Activated naive CD8-positive, alpha-beta T cell treated with anti-CD3 and anti-CD28 coated beads, Interleukin-2, amount 50 U/mL, for 24 hours (primary cell): ENCODE measurements around the gene MYH9.
"Not testable (repeated sequence)": the region's sequence is repeated elsewhere in the genome, so short reads cannot be mapped to it uniquely, and the experiment has no call there.

Source experiments
- ATAC-seq: fragments of 150-1000 bp; cut with Tn5 transposase; one replicate; pipeline ENCODE4 v1.10.0; 2021
- DNase-seq: peaks from one replicate; pipeline ENCODE4 v3.0.0; 2021
- H3K27ac Mint-ChIP-seq: one replicate; pipeline ENCODE4 v1.8.0; 2021; ENCODE audit warnings: mild to moderate bottlenecking, mixed read lengths
- H3K27me3 Mint-ChIP-seq: one replicate; pipeline ENCODE4 v1.8.0; 2021; ENCODE audit warnings: mixed read lengths
- H3K36me3 Mint-ChIP-seq: one replicate; pipeline ENCODE4 v1.8.0; 2021; ENCODE audit warnings: low read depth, mixed read lengths
- H3K4me1 Mint-ChIP-seq: one replicate; pipeline ENCODE4 v1.8.0; 2021; ENCODE audit warnings: mixed read lengths
- H3K4me3 Mint-ChIP-seq: one replicate; pipeline ENCODE4 v1.8.0; 2021; ENCODE audit warnings: mild to moderate bottlenecking, moderate library complexity, mixed read lengths
- H3K9me3 Mint-ChIP-seq: one replicate; pipeline ENCODE4 v1.8.0; 2021; ENCODE audit warnings: mixed read lengths

Gene MYH9

DNA sequence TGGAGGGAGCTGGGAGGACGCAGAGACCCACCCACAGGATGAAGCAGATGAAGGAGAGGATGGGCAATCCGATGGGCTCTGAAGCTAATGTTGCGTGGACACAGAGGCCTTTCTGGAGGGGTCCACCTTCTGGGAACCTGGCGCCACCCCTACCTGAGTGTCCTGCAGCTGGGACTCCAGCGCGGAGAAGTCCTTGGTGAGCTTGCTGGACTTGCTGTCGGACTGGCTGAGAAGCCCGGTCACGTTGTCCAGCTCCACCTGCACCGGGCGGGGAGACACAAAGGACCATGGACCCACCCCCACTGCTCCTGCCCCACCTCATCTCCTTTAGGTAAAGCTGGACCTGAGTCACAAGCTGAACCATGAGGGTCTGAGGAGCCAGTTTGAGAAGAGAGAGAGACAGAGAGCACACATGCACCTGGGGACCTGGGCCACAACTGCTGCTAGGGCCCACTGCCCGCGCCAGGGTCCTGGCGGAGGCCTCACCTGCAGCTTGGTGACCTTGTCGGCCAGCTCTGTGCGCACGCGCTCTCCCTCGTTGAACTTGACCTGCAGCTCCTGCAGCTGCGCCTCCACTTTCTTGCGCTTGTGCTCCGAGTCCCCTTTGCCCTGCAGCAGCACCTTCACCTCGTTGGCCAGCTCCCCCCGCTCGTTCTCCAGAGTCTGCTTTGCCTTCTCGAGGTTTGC, 94.0 kb downstream of the MYH9 start:
- H3K4me3 Mint-ChIP-seq, result no peak overlapping the region

DNA sequence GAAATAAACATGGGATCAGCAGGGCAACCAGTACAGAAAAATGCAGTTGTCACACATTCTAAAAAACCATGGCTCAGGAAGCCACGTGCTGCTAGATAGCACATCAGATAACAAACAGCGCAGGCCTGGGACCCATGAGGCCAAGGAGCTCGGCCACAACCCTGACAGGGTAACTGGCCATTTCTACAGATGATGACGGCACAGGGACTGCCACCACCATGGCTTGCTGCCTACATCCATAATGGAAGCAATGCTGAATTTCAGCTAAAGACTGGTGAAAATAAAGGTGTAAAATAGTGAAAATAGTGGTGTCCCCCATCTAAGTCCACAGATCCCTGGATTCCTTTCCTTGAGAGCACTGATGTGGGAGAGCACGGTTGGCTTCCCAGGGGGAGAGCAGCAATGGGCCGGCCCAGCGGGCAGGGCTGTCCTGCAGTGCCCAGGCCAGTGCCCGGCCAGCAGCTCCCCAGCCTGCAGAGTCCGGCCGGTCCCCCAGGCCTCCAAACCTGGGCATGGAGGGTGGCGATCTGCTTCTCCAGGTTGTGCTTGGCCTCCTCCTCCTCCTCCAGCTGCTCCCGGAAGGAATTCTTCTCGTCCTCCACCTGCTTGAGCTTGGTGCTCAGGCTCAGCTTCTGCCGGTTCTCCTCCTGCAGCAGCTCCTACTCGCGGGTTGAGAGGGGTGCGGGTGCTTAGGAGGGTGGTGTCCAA, 94.8 kb downstream of the MYH9 start:
- peaks cover 27% of the 10 kb centered on the region for H3K4me1 Mint-ChIP-seq
- DNase-seq (no peak), ATAC-seq (no peak)
- H3K27ac Mint-ChIP-seq, result peak overlapping the region; percentile 39
- no peaks in the 10 kb centered on the region for H3K9me3 Mint-ChIP-seq
- peaks cover 80% of the 10 kb centered on the region for H3K36me3 Mint-ChIP-seq
- no peak overlapping the region for H3K4me3 Mint-ChIP-seq
- no peaks in the 10 kb centered on the region for H3K27me3 Mint-ChIP-seq

More for the DNA sequence above, 94.0 kb downstream of the MYH9 start:
- Mint-ChIP-seq H3K36me3 (peaks cover 81% of the 10 kb centered on the region), H3K27ac (peak overlapping the region; percentile 39), H3K9me3 (no peaks in the 10 kb centered on the region), H3K4me1 (peaks cover 27% of the 10 kb centered on the region), H3K27me3 (no peaks in the 10 kb centered on the region)
- no peak for ATAC-seq
- DNase-seq, result no peak

DNA sequence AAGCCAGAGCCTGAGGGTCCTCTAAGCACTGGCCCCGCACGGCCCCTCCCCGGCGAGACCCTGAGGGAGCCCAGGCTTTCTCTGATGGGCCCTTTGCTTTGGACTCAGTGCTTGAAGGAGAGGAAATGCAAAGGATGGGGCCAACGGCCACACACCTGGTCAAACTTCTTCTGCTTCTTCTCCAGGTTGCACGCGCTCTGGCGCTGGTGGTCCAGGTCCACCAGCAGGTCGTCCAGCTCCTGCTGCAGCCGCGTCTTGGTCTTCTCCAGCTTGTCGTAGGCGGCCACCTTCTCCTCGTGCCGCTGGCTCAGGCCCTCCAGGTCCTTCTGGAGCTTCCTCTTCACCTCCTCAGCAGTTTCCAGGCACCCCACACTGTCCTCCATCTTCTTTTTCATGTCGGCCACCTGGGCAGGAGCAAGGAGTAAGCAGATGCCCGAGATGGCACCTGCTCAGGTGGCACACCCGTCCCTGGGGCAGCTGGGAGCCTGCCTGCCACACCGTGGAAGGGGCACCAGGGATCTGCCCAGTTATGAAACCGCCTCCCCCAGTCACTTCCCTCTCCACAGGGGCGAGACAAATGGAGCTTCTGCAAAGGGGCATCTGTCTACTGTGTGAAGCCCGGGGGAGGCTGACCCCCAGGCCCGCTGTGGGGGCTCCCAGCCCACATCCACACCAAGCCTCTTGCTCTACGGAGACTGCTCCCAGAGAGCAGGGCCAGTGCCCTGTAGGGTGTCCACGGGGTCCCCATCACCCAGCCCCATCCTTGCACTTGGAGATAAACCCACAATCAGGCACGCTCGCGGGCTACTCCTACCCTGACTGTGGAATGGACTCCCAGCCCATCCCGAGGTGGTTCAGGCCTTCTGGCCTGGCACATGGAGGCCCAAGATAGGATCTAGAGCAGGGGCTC, 95.7 kb downstream of the MYH9 start:
- ATAC-seq (peak; percentile 5), DNase-seq (no peak)
- H3K4me3 Mint-ChIP-seq, result no peak overlapping the region
- H3K36me3 Mint-ChIP-seq, result peaks cover 81% of the 10 kb centered on the region
- H3K9me3 Mint-ChIP-seq, result no peaks in the 10 kb centered on the region
- peaks cover 26% of the 10 kb centered on the region for H3K4me1 Mint-ChIP-seq
- peak overlapping the region; percentile 39 for H3K27ac Mint-ChIP-seq
- no peaks in the 10 kb centered on the region for H3K27me3 Mint-ChIP-seq

DNA sequence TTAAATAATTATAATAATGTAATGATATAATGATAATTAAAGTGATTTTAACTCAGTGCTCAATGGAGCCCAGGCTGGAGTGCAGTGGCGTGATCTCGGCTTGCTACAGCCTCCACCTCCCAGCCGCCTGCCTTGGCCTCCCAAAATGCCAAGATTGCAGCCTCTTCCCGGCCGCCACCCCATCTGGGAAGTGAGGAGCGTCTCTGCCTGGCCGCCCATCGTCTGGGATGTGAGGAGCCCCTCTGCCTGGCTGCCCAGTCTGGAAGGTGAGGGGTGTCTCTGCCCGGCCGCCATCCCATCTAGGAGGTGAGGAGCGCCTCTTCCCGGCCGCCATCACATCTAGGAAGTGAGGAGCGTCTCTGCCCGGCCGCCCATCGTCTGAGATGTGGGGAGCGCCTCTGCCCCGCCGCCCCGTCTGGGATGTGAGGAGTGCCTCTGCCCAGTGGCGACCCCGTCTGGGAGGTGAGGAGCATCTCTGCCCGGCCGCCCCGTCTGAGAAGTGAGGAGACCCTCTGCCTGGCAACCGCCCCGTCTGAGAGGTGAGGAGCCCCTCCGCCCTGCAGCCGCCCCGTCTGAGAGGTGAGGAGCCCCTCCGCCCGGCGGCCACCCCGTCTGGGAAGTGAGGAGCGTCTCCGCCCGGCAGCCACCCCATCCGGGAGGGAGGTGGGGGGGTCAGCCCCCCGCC, 97.2 kb downstream of the MYH9 start:
- not testable (repeated sequence) for H3K4me3 Mint-ChIP-seq, H3K27me3 Mint-ChIP-seq, H3K27ac Mint-ChIP-seq, DNase-seq, ATAC-seq, H3K9me3 Mint-ChIP-seq
- Mint-ChIP-seq H3K36me3 (peaks cover 79% of the 10 kb centered on the region), H3K4me1 (peaks cover 29% of the 10 kb centered on the region)

DNA sequence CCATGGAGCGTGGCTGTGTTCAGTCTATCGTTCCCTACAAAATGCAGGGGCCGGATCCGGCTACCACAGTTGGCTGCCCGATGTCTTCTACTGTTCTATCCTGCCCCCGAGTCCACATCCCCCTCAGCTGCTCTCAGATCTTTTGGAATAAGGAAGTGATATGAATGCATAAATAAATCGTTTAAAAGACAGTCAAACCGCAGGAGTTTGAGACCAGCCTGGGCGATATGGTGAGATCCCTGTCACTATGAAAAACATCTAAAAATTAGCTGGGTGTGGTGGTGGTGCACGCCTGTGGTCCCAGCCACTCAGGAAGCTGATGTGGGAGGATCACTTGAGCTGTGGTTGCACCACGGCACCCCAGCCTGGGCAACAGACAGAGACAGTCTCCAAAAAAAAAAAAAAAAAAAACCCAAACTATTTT, 97.8 kb downstream of the MYH9 start:
- H3K4me3 Mint-ChIP-seq, DNase-seq: not testable (repeated sequence)
- H3K36me3 Mint-ChIP-seq, result peaks cover 73% of the 10 kb centered on the region

DNA sequence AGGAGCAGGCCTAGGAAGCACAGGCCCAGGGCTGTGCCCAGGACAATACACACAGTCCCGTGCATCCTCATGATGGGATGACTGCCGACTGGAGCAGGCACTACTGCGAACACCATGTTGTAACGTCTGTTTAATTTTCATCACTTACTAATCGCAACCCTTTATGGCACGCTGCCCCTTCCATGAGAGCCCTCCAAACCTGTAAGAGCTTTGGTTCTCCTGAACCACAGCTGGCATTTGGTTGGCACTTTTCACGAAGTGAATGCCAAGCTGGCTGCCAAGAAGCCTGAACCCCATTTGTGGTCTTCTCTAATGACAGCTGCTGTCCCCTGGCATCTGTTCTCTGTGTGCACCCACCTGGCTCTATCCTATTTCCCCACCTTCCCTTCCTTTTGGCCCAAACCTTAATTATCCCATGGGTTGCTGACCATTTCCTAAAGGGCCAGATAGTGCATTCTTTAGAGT, 98.3 kb downstream of the MYH9 start:
- Mint-ChIP-seq H3K4me1 (peaks cover 28% of the 10 kb centered on the region), H3K4me3 (no peak overlapping the region), H3K36me3 (peaks cover 69% of the 10 kb centered on the region), H3K27me3 (no peaks in the 10 kb centered on the region), H3K9me3 (no peaks in the 10 kb centered on the region), H3K27ac (peak overlapping the region; percentile 67)
- DNase-seq, result no peak
- no peak for ATAC-seq

More for the DNA sequence above, 97.8 kb downstream of the MYH9 start:
- H3K27ac Mint-ChIP-seq, result peak overlapping the region; percentile 67
- ATAC-seq, H3K9me3 Mint-ChIP-seq, H3K27me3 Mint-ChIP-seq: not testable (repeated sequence)
- H3K4me1 Mint-ChIP-seq, result peaks cover 29% of the 10 kb centered on the region

DNA sequence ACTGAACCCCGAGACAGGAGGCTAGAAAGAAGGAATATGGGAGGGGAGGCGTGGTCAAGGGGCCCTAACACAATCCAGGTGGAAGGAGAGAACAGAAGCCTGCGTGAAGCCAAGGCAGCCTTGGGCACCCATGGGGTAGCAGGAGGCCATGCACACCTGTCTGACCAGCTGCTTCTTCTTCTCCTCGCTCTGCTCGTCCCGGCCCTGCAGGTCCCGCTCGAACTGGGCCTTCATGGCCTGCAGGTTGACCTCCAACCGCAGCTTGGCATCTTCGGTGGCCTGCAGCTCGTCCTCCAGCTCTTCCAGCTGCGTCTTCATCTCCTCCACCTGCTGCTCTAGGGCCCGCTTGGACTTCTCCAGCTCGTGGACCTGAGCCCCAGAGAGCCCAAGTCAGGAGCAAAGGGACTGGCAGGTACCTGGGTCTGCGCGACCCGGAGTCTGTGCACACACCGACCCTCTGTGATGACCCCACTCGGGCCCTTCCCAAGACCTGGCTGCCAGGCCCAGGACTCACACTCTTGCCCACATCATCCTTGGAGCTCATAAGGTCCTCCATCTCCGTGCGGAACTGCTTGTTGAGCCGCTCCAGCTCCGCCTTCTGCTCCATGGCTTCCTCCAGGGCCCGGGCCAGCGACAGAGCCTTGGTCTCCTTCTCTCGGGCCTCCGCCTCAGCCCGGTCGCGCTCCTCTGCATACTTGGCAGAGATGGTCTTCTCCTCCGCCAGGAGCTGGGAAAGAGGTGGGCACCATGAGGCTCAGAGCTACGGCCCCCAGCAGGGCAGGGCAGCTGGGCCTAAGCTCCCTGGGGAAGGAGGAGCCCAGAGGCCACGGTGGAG, 99.0 kb downstream of the MYH9 start:
- H3K27me3 Mint-ChIP-seq, result no peaks in the 10 kb centered on the region
- H3K9me3 Mint-ChIP-seq, result no peaks in the 10 kb centered on the region
- H3K27ac Mint-ChIP-seq, result peak overlapping the region; percentile 49
- no peak overlapping the region for H3K4me3 Mint-ChIP-seq
- no peak for DNase-seq
- ATAC-seq, result no peak
- peaks cover 24% of the 10 kb centered on the region for H3K4me1 Mint-ChIP-seq
- peaks cover 66% of the 10 kb centered on the region for H3K36me3 Mint-ChIP-seq

DNA sequence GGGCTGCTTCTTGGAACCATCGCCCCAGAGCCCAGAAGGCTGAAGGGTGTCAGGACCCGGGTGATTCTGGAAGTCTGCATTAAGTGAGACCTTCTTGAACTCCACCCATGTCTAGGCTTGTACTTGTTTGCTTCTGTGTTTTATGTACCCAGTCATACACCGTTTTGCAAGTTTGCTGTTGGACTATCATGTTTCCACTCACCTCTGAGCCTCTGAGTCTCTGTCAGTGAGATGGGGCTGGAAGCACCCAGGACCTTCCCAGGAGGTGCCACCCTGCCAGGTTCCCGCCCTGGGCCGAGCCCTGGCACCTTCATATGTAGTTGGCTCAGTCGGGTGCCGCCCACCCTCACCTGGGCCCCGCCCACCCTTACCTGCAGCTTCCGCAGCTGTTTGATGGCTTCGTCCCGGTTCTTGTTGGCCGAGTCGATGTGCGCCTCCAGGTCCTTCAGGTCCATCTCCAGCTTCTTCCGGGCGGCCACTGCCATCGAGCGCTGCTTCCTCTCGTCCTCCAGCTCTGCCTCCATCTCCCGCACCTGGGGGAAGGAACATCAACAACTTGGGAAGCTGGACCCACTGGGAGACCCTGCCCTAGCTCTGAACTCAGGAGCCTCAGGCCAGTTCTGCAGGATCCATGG, 99.8 kb downstream of the MYH9 start:
- Mint-ChIP-seq H3K4me3 (no peak overlapping the region), H3K9me3 (no peaks in the 10 kb centered on the region), H3K36me3 (peaks cover 66% of the 10 kb centered on the region), H3K4me1 (peaks cover 24% of the 10 kb centered on the region), H3K27me3 (no peaks in the 10 kb centered on the region), H3K27ac (peak overlapping the region; percentile 39)
- ATAC-seq (no peak), DNase-seq (no peak)

DNA sequence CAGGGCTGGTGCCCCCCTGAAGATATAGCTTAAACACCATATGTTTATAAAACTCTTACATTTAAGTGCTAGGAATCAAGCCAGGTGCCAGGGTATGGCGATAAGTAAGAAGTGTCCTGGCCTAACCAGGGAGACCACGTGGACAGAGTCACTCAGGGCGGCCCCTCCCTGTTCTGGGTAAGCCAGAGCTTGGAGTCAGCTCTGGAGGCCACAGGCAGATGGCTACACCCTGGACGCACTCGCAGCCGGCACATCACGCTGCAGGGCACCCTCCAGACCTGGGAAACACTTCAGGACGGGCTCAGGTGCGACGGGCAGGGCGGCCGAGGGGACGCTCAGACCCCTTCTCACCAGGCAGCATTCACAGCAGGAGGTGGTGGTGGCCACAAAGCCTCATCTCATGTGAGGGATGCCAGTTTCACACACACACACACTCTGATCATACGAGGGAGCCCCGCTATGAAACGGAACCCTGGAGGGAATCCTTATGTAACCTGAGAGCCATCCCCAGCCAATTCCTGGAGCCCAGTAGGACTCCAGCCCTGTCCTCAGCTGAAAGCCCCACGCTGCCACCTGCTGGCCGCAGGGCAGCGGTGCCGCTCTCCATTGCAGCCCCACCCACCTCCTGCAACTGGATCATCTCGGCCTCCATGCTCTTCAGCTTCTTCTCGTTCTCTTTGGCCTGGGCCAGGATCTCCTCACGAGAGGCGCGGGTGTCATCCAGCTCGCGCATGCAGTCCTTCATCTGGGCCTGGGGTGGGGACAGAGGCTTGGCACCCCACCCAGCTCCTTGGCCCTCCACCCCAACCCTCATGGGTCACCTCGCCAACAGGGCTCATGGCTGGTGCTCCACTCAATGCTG, 101.4 kb downstream of the MYH9 start:
- Mint-ChIP-seq H3K36me3 (peaks cover 60% of the 10 kb centered on the region), H3K27me3 (no peaks in the 10 kb centered on the region), H3K4me3 (peak overlapping the region; percentile 34), H3K4me1 (peaks cover 17% of the 10 kb centered on the region), H3K9me3 (no peaks in the 10 kb centered on the region), H3K27ac (peak overlapping the region; percentile 74)
- DNase-seq (peak; percentile 76), ATAC-seq (peak; percentile 62)

DNA sequence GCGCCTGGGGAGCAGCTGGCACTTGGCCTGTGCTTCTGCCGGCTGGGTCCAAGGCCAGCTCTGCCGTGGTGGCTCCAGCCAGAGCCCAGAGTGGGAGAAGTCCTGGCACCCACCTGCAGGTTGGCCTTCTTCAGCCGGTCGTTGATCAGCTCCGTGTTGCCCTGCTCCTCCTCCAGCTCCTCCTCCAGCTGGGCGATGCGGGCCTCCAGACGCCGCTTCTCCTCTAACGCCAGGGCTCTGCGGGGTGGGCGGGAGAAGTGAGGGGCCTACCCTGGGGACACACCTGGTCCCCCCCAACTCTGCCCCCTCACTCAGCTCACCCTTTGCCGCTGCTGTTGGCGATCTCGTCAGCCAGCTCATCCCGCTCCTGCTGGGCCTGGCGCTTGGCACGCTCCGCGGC, 102.2 kb downstream of the MYH9 start:
- Mint-ChIP-seq H3K27me3 (no peaks in the 10 kb centered on the region), H3K4me1 (peaks cover 17% of the 10 kb centered on the region), H3K36me3 (peaks cover 62% of the 10 kb centered on the region), H3K4me3 (no peak overlapping the region), H3K9me3 (no peaks in the 10 kb centered on the region), H3K27ac (no peak overlapping the region)
- ATAC-seq (no peak), DNase-seq (no peak)

DNA sequence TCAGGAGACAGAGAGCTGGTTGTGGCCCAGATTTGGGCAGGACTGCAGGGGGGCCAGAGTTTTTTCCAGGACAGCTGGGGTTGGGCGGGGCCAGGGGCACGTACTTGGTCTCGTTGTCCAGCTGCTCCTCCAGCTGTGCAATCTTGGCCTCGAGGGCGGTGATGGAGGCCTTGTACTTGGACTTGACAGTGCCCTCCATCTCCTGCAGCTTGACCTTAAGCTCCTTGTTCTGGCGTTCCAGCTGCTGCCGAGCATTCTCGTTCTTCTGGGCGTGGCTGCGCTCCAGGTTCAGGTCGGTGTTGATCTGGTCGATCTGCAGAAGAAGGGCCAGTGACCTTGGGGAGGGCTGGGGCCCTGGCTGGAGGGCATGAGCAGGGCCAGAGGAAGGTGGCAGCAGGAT, 102.8 kb downstream of the MYH9 start:
- DNase-seq, result no peak
- Mint-ChIP-seq H3K4me1 (peaks cover 16% of the 10 kb centered on the region), H3K9me3 (no peaks in the 10 kb centered on the region), H3K36me3 (peaks cover 64% of the 10 kb centered on the region), H3K27ac (no peak overlapping the region), H3K4me3 (no peak overlapping the region), H3K27me3 (no peaks in the 10 kb centered on the region)
- no peak for ATAC-seq

DNA sequence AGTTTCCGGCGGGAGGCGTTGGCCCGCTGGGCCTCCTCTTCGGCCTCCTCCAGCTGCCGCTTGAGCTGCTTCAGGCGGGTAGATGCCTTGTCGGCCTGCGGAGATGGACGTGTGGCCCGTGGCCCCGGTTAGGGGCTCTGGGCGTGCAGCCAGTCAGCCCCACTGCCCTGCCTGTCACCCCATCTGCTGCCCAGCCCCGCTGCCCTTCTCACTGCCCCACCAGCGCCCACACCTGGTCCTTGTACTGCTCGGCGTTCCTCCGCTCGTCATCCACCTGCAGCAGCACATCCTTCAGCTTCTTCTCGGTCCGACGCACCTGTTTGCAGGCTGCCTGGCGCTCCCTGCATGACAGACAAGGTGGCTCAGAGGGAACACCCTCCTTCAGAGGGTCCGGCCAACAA, 103.6 kb downstream of the MYH9 start:
- H3K4me1 Mint-ChIP-seq, result peaks cover 11% of the 10 kb centered on the region

More for the DNA sequence above, 103.6 kb downstream of the MYH9 start:
- peaks cover 58% of the 10 kb centered on the region for H3K36me3 Mint-ChIP-seq
- no peak overlapping the region for H3K27ac Mint-ChIP-seq
- H3K27me3 Mint-ChIP-seq, result no peaks in the 10 kb centered on the region
- no peak overlapping the region for H3K4me3 Mint-ChIP-seq
- no peak for ATAC-seq
- DNase-seq, result no peak
- no peaks in the 10 kb centered on the region for H3K9me3 Mint-ChIP-seq
